HFF-Myc (cell line): ENCODE measurements around the gene CHRM4.

Experiments
- DNase-seq: peaks from one replicate; pipeline ENCODE4 v3.0.0-alpha.2; 2011; ENCODE audit warnings: low read depth; ENCODE audit errors: extremely low read depth
- H3K4me3 ChIP-seq: replicated peaks from 2 replicates; pipeline ENCODE4 v1.5.1; 2011; ENCODE audit warnings: low read depth, mild to moderate bottlenecking, control low read depth, low read length
- CTCF ChIP-seq: IDR thresholded peaks from 2 replicates; pipeline ENCODE4 v1.5.1; 2012; ENCODE audit warnings: mild to moderate bottlenecking, low read depth, low read length, control low read depth; ENCODE audit errors: missing control alignments

Gene CHRM4

GRCh38 chr11:46364791-46365190 lies 26.8 kb downstream of the CHRM4 start:
- no peak overlapping the region for H3K4me3 ChIP-seq
- DNase-seq, result no peak
- no peak for TF ChIP-seq CTCF

- TF ChIP-seq CTCF, result no peak
- DNase-seq, result no peak
These were observed 27.5 kb downstream of the CHRM4 start for GRCh38 chr11:46364056-46364455.

GRCh38 chr11:46363455-46364005 lies 28.0 kb downstream of the CHRM4 start:
- TF ChIP-seq CTCF, result no peak
- DNase-seq, result no peak
- no peak overlapping the region for H3K4me3 ChIP-seq

More at GRCh38 chr11:46364056-46364455, 27.5 kb downstream of the CHRM4 start:
- no peak overlapping the region for H3K4me3 ChIP-seq

- DNase-seq, result no peak
- no peak overlapping the region for H3K4me3 ChIP-seq
- no peak for TF ChIP-seq CTCF
These were observed 28.6 kb downstream of the CHRM4 start for GRCh38 chr11:46363031-46363407.

GRCh38 chr11:46362156-46363030 lies 29.2 kb downstream of the CHRM4 start:
- no peak for DNase-seq
- no peak for TF ChIP-seq CTCF
- H3K4me3 ChIP-seq, result no peak overlapping the region

GRCh38 chr11:46361283-46362155 lies 30.1 kb downstream of the CHRM4 start:
- no peak for TF ChIP-seq CTCF
- DNase-seq, result no peak
- no peak overlapping the region for H3K4me3 ChIP-seq
